Measurements from ENCODE around the gene CHCHD6.

Gene CHCHD6

DNA sequence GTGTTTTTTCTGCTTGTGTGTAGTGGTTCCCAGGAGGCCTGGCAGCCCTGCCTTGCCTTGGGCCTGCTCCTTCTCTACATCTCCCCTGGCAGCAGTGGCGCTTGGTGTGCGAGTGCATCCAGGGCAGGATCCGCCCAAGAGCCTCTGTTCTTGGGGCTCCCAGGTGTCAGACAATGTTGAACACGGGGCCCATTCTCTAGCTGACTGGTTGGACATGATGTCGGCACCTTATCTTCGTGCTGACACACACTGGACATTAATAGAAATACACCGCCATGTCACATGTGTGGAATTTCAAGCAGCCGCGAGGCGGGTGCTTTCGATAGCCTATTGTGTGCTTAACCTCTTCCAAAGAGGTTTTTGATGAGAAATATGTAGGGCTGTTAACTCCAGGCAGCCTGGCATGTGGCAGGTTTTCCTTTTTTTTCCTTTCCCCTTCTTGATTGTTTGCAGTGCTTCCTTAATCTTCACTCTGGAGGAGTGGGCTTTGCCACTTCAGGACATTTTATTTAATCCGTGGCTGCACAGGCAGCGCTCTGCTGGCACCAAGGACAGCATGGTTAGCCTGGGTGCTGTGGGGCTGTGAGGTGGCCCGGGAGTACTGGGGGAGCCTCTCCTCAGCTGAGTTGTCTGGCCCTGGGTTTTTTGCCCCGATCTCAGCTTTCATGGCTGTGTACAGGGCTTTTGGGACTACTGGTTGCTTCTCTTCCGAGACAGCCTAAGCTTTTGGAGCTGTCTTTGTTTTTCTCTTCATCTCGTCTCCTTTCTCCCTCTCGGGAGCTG is 42.5 kb downstream of the CHCHD6 start:
- peak; percentile 16 for DNase-seq

- no peak for DNase-seq
Observed at GRCh38 chr3:126747768-126748167, 43.7 kb downstream of the CHCHD6 start.

- peak; percentile 13 for DNase-seq
Observed at GRCh38 chr3:126748701-126749546, 44.9 kb downstream of the CHCHD6 start.

DNA sequence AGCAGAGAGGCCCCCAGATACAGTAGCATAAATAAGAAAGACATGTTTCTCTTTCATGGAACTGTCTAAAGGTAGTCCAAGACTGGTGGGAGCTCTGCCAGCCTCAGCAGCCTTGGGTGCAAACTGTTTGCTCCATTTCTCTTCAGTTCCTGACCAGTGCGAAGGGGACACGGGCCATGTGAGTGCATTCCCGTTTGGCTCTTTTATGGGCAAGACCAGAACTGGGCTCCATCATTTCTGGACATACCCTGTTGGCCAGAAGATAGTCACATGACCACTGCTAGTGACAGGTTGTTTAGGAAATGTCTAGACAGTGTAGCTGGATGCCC is 45.5 kb downstream of the CHCHD6 start:
- DNase-seq = no peak

- DNase-seq = no peak
Observed at GRCh38 chr3:126749931-126750755, 46.1 kb downstream of the CHCHD6 start.

- DNase-seq = no peak
Observed at GRCh38 chr3:126750756-126751121, 46.7 kb downstream of the CHCHD6 start.

GRCh38 chr3:126751611-126752302 is 47.7 kb downstream of the CHCHD6 start:
- DNase-seq = no peak

- DNase-seq = peak; percentile 78
Observed at GRCh38 chr3:126752303-126753190, 48.5 kb downstream of the CHCHD6 start.

DNA sequence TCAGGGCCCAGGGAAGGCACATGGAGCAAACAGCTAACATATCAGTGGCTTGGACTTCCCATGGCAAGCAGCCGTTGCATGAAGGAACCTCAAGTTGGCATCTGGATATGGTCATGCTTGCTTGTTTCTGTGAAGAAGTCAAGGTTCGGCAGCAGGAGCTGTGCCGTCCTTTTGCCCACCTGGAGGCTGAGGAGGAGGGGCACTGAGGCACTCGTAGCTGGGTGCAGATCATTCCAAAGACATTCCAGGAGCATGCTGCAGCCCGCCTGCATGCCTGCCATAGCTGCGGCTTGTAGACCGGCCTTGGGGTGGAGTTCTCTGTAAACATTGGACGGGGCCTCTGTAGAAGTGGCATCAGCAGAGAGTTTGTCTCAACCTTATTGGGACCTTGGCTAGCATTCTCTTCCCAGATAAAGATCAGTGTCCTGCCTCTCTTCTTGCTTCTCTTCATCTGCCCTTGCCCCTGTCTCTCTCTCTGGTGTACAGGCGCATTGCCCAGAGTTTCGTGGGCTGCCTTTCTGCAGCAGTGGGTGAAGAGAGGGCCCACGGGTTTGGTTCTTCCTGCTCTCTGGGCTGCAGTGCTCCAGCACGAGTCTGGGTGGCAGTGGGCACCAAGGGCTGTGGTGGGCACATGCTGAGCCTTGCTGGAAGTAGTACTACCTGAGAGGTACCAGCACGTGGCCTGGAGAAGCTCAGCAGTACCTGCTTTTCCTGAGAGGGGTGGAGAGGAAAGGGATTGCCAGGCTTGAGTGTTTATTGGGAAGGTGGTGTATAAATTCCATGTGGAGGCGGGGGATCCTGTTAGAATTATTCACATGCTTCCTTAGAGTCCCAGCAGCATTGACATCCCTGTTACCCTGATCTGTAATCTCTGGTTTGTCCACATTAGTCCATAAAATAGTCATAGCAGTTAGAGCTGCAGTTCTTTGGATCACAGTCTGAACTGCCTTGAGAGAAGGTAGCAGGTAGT is 49.4 kb downstream of the CHCHD6 start:
- no peak for DNase-seq

GRCh38 chr3:126755866-126756265 is 51.8 kb downstream of the CHCHD6 start:
- no peak for DNase-seq

- no peak for DNase-seq
Observed at GRCh38 chr3:126758026-126758425, 54.0 kb downstream of the CHCHD6 start.

DNA sequence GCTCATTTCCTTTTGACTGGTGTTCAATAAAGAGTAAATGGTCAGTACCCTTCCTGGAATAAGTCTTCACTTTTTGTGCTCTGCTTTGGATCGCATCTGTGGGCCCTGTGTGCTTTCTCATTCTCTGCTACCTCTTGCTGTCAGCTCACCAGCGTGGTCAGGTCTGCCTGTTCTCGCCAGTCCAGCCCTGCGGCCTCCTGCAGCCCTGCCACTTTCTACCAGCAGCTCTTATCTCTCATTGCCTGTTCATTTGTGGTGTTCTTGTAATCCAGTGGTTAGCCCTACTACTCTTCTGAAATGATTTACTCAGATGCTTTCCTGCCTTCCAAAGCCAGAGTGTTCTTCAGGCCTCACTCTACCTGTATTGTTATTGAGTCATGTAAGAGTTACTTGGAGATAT is 54.8 kb downstream of the CHCHD6 start:
- DNase-seq = peak; percentile 65

- DNase-seq = no peak
Observed at GRCh38 chr3:126760541-126760940, 56.5 kb downstream of the CHCHD6 start.

- DNase-seq = no peak
Observed at GRCh38 chr3:126763035-126763434, 59.0 kb downstream of the CHCHD6 start.

GRCh38 chr3:126765187-126766069 is 61.4 kb downstream of the CHCHD6 start:
- DNase-seq = no peak

DNA sequence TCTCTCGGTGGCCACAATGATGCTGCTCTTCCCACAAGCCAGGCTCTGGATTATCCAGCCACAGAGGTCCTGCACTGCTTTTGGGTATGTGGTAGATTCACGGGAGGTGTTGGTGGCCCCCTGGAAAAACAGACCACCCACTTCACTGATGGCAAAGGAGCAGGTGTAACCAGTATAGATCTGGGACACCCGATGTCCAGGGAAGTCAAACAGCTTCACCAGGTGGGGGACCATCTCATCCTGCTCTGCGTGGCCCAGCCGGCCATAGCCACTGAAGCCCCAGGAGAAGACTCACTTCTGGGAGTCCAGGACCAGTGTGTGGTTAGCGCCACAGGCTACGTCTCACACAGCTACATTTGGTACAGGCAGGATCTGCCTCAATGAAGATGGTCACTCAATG is 62.6 kb downstream of the CHCHD6 start:
- DNase-seq = no peak

GRCh38 chr3:126768903-126769302 is 64.9 kb downstream of the CHCHD6 start:
- no peak for DNase-seq

DNA sequence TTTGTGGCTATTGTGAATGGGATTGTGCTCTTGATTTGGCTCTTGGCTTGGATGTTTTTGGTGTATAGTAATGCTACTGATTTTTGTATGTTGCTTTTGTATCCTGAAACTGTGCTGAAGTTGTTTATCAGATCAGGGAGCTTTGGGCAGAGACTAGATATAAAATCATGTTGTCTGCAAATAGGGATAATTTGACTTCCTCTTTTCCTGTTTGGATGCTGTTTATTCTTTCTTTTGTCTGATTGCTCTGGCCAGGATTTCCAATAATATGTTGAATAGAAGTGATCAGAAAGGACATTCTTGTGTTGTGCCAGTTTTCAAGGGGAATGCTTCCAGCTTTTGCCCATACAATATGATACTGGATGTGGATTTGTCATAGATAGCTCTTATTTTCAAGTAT is 66.1 kb downstream of the CHCHD6 start:
- DNase-seq = no peak

DNA sequence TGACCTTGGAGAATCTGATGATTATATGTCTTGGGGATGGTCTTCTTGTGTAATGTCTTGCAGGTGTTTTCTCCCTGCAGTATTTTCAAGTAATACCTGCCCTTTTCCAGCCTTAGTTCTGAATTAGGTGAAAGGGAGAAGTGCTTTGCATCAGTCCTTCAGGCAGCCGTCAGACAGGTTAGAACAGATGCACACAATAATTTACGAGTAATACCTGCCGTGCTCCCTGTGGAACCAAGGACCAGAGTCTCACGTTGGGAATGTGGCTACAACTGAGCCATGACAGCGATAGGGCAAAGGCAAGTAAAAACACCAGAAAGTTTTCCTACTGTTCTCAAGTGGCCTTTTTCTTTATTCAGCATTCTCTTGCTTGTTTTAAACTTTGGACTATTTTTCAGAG is 69.1 kb downstream of the CHCHD6 start:
- no peak for DNase-seq

DNA sequence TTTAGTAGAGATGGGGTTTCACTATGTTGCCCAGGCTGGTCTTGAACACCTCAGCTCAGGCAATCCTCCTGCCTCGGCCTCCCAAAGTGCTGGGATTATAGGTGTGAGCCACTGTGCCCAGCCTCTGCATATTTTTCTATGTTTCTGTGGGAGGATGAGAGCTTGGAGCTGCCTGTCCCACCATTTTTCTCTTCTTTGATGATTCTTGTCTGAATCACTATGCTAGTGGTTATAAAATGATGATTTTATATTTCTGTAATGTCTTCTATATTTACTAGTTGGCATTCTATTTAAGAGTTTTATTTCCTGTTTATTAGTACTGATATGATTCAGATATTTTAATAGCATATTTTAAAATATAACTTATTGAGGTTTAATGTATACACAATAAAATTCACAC is 69.7 kb downstream of the CHCHD6 start:
- DNase-seq = no peak

All from hematopoietic multipotent progenitor cell treated with erythropoietin and hydrocortisone succinate and interleukin-3 and kit ligand, for 4 days (in vitro differentiated cells).